Neural crest cell (in vitro differentiated cells): ENCODE results near the gene EIF4G3. TPM values are rescaled to one million over a fixed set of nuclear protein-coding genes. Genes with fewer than 3 reads are reported as not detected.

Experiments used
- DNase-seq: peaks from one replicate; pipeline ENCODE4 v3.0.0; 2021; ENCODE audit warnings: low read depth, mixed read lengths, low spot score
- H3K27ac Mint-ChIP-seq: one replicate; pipeline ENCODE4 v1.8.0; 2021; ENCODE audit warnings: mild to moderate bottlenecking, mixed read lengths; ENCODE audit not compliant: unreplicated experiment
- H3K27me3 Mint-ChIP-seq: 2 replicates; pipeline ENCODE4 v1.8.0; 2021; ENCODE audit warnings: low read depth, mild to moderate bottlenecking, mixed read lengths
- H3K36me3 Mint-ChIP-seq: 2 replicates; pipeline ENCODE4 v1.8.0; 2021; ENCODE audit warnings: low read depth, mild to moderate bottlenecking, mixed read lengths
- H3K4me1 Mint-ChIP-seq: 2 replicates; pipeline ENCODE4 v1.8.0; 2021; ENCODE audit warnings: mixed read lengths
- H3K4me3 Mint-ChIP-seq: one replicate; pipeline ENCODE4 v1.8.0; 2021; ENCODE audit warnings: mild to moderate bottlenecking, mixed read lengths
- H3K9me3 Mint-ChIP-seq: 2 replicates; pipeline ENCODE4 v1.8.0; 2021; ENCODE audit warnings: mixed read lengths
- total RNA-seq: library from RNA; stranded (reverse); gene quantifications from 2 replicates; pipeline ENCODE4 v1.2.1, GENCODE V29; 2021
- TF ChIP-seq, protein P1 (sequence below): fragments of 200-600 bp; sonication (generic); conservative IDR thresholded peaks from 2 replicates; pipeline ENCODE4 v1.5.0; 2021; ENCODE audit warnings: antibody characterized with exemption, mild to moderate bottlenecking

Gene EIF4G3
- total RNA-seq, 1 donor from 2014 or later: 97.5 TPM

DNA sequence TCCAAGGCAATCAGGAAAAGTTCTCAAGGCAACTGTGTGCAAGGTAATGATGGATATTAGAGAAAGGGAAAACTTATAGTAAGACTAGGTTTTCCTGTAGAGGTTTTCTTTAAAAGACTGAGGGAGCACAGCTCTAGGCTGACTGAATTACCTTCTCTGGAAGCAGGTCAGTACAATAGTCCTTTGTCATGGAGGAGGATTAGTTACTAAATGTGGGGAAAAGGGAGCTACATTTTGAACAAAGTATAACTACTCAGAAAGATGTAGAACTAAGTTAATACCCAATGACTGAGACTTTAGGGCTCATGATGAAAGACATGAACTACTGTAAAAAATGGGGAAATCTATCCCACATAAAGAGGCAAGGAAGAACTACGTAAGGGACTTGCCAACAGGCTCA is 241.0 kb downstream of the EIF4G3 start:
- Mint-ChIP-seq H3K4me1 (peaks cover 7% of the 10 kb centered on the region), H3K4me3 (no peak overlapping the region), H3K27ac (no peak overlapping the region), H3K9me3 (no peaks in the 10 kb centered on the region), H3K27me3 (no peaks in the 10 kb centered on the region), H3K36me3 (peaks cover 7% of the 10 kb centered on the region)
- TF ChIP-seq, protein P1, sequence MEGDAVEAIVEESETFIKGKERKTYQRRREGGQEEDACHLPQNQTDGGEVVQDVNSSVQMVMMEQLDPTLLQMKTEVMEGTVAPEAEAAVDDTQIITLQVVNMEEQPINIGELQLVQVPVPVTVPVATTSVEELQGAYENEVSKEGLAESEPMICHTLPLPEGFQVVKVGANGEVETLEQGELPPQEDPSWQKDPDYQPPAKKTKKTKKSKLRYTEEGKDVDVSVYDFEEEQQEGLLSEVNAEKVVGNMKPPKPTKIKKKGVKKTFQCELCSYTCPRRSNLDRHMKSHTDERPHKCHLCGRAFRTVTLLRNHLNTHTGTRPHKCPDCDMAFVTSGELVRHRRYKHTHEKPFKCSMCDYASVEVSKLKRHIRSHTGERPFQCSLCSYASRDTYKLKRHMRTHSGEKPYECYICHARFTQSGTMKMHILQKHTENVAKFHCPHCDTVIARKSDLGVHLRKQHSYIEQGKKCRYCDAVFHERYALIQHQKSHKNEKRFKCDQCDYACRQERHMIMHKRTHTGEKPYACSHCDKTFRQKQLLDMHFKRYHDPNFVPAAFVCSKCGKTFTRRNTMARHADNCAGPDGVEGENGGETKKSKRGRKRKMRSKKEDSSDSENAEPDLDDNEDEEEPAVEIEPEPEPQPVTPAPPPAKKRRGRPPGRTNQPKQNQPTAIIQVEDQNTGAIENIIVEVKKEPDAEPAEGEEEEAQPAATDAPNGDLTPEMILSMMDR: no peak
- DNase-seq: no peak

DNA sequence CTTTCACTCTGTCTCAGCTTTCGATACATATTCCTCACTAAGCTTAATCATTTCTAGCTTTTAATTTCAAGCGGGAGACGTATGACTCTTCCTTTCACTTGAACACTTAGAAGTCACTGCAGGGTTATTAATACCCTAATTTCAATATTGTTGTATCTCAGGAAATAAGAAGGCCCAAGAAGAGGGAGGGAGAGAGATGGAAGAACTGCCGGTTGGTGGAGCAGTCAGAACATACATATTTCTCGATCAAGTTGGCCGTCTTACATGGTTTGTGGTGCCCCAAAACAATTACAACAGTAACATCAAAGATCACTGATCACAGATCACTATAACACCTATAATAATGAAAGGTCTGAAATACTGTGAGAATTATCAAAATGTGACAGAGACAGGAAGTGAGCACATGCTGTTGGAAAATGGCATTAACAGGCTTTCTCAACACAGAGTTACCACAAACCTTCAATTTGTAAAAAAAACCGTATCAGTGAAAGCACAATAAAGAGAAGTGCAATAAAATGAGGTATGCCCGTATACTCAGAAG is 244.2 kb downstream of the EIF4G3 start:
- Mint-ChIP-seq H3K36me3 (peaks cover 12% of the 10 kb centered on the region), H3K4me1 (peaks cover 7% of the 10 kb centered on the region), H3K27me3 (no peaks in the 10 kb centered on the region), H3K9me3 (no peaks in the 10 kb centered on the region), H3K27ac (no peak overlapping the region), H3K4me3 (no peak overlapping the region)
- TF ChIP-seq, protein P1: no peak
- DNase-seq: no peak

DNA sequence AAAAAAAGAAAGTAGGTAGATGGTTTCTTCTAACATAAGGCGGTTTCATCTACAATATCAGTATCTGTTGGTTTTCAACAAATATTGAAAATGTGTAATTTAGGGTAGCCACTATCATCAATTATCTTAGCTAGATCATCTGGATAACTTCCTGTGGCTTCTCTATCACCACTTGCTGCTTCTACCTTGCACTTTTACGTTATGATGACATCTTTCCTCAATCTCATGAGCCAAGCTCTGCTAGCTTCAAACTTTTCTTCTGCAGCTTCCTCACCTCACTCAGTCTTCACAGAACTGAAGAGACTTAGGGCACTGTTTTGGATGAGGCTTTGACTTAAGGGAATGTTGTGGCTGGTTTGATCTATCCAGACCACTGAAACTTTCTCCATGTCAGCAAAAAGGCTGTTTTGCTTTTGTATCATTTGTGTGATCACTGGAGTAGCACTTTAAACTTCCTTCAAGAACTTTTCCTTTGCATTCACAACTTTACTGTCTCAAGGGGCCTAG is 244.7 kb downstream of the EIF4G3 start:
- Mint-ChIP-seq H3K4me1 (peaks cover 7% of the 10 kb centered on the region), H3K9me3 (no peaks in the 10 kb centered on the region), H3K4me3 (no peak overlapping the region), H3K36me3 (peaks cover 12% of the 10 kb centered on the region), H3K27ac (no peak overlapping the region), H3K27me3 (no peaks in the 10 kb centered on the region)
- no peak for DNase-seq
- TF ChIP-seq, protein P1: no peak

DNA sequence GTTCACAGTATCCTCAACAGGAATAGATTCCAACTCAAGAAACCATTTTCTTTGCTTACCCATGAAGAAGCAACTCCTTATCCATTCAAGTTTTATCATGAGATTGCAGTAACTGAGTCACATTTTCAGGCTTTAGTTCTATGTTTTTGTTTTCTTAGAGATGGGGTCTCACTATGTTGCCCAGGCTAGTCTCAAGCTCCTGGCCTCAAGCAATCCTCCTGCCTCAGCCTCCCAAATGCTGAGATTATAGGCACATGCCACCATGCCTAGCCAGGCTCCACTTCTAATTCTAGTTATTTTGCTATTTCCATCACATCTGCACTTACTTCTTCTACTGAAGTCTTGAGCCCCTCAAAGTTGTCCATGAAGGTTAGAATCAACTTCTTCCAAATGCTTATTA is 246.3 kb downstream of the EIF4G3 start:
- Mint-ChIP-seq H3K4me3 (no peak overlapping the region), H3K27me3 (no peaks in the 10 kb centered on the region), H3K36me3 (peaks cover 10% of the 10 kb centered on the region), H3K4me1 (no peaks in the 10 kb centered on the region), H3K9me3 (no peaks in the 10 kb centered on the region), H3K27ac (no peak overlapping the region)
- DNase-seq: no peak
- TF ChIP-seq, protein P1: no peak

DNA sequence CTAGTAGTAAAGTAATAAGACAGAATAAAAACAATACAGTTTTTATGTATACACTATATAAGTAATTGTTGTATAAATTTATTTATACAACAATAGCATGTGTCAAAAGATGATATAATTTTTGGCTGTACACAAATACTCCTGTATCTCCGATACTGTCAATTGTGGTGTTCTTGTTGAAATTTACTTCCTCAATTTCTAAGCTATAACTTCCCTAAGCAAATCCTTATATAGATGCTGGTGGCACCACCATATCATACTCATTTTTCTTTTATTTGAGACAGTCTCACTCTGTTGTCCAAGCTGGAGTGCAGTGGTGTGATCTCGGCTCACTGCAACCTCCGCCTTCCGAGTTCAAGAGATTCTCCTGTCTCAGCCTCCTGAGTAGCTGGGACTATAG is 248.6 kb downstream of the EIF4G3 start:
- H3K4me3 Mint-ChIP-seq: no peak overlapping the region
- no peak for DNase-seq
- no peak overlapping the region for H3K27ac Mint-ChIP-seq
- no peaks in the 10 kb centered on the region for H3K9me3 Mint-ChIP-seq
- peaks cover 10% of the 10 kb centered on the region for H3K36me3 Mint-ChIP-seq
- no peaks in the 10 kb centered on the region for H3K4me1 Mint-ChIP-seq
- no peaks in the 10 kb centered on the region for H3K27me3 Mint-ChIP-seq
- TF ChIP-seq, protein P1: no peak
